Measurements from ENCODE around the gene APOO.
A peak's percentile ranks its signal among the peaks of the same experiment; 100 is the strongest.

APOO gene

DNA sequence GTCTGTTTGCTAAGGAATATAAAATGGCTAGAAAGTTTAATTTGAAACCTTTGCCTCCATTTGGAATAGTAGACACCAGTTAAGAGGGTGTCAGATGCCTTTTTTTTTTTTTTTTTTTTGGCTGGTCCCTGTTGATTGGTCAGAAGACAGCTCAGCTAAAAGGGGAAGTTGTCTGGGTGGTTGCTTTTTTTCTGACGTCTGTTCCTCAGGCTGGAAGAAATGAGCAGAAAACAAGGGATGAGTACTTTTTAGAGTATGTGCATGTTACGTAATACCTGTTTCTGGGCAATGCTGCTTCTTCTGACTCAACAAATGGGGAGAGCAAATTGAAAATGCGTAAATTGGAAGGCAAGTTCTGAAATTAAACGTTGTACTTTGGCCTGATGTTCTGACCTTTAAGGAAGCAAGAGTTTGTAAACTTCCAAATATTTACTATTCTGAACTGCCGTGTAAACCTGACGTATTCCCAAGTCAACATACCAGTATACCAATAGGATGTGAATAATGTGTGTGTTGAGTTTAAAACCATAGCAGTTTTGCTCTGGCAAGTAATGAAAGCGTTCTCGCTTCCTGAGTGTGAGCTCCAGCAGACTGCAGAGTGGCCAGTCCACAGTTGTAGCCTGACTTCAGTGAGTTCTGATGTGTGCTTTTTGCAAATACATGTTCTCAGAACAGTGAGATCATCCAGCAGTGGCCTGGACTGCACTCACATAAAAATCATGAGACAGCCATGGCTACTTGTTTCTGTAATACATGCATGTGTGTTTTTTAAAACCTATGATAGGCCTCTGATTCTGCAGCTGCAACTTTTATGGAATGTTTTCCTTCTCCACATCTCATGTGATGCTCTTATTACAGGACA lies 123.0 kb downstream of the APOO start:
- peak; percentile 84 for DNase-seq (ENCODE audit: low read depth)

DNA sequence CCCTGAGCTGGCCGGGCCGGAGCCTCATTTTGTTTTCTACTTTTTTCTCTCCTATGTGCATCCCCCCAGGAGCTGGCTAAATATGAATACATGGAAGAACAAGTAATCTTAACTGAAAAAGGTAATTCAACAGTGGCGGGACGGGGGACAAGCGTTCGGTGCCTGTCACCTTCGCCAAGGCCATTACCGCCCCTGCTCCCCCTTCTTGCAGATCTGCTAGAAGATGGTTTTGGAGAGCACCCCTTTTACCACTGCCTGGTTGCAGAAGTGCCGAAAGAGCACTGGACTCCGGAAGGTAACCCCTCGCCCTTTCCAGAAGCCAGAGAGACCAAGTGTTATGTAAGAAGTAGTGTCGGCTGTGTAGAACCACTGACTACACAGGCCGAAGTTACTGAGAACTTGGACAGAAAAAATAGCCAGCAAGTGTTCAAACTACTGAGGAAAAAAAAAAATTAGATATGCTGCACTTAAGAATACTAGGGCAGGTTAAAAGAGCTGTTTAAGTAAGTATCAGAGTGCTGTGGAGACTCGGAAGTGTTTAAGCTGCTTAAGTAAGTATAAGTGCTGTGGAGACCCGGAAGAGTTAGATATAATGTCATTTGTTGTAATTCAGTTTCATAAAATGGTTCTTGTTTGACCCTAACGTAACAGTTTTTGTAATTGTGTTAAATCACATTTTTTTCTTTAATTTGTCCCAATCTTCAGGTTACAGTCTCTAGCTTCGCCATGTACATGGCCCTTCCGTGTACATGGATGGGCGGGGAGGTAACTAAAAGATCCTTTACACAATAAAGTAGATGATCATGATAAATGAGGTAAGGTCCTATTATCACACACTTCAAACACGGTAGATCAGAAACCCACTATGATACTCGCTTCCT lies 123.9 kb downstream of the APOO start:
- no peak for DNase-seq (ENCODE audit: low read depth)

All from EH (cell line).